Posterior vena cava (tissue), 2 donors: ENCODE data around the gene AKT3. TPM values are rescaled to one million over a fixed set of nuclear protein-coding genes. Genes with fewer than 3 reads are reported as not detected.
"Not testable (repeated sequence)": the region's sequence is repeated elsewhere in the genome, so short reads cannot be mapped to it uniquely, and the experiment has no call there.

Experiments
- DNase-seq: peaks from one replicate; pipeline ENCODE4 v3.0.0-alpha.2; 2020; ENCODE audit warnings: low spot score
- intact Hi-C, 2 donors: fragments of 100-400 bp; cut with DNase I; formaldehyde crosslinking; loops; one replicate each; pipeline versions ENCODE4 v1.14.1 to v1.14.2; 2022 to 2023
- total RNA-seq, 2 donors: library from RNA; stranded (reverse); fragmentation: NEBNext Ultra II Directional; extraction: Animal tissue kit (Norgen Biotek cat#: 25700); gene quantifications; one replicate each; pipeline ENCODE4 v1.2.1, GENCODE V29; 2021
- donor health status: DM: yes; HTN: yes; CAD: no.
- donor health status: DM: yes; HTN: yes; CAD: no.

AKT3 gene
- total RNA-seq, 2 donors from 2014 or later: 119 to 169 TPM

- DNase-seq: no peak
- intact Hi-C loops: loop anchor here in 1 of 2 donors (5.0 kb wide), 1 partner anchor 184 kb away; no protein-coding TSS in a partner anchor
Measured at GRCh38 chr1:243718022-243718421, 132.0 kb downstream of the AKT3 start.

GRCh38 chr1:243716906-243717305 is 133.1 kb downstream of the AKT3 start:
- intact Hi-C loops: loop anchor here in 1 of 2 donors (5.0 kb wide), 1 partner anchor 185 kb away; no protein-coding TSS in a partner anchor

GRCh38 chr1:243715285-243715684 is 134.8 kb downstream of the AKT3 start:
- no peak for DNase-seq

More at GRCh38 chr1:243716906-243717305, 133.1 kb downstream of the AKT3 start:
- no peak for DNase-seq

GRCh38 chr1:243713470-243714186 is 136.4 kb downstream of the AKT3 start:
- no peak for DNase-seq
- intact Hi-C loops: no loop called here

More at GRCh38 chr1:243715285-243715684, 134.8 kb downstream of the AKT3 start:
- intact Hi-C loops: loop anchor here in 1 of 2 donors (5.0 kb wide), 1 partner anchor 187 kb away; no protein-coding TSS in a partner anchor

GRCh38 chr1:243712941-243713340 is 137.1 kb downstream of the AKT3 start:
- intact Hi-C loops: no loop called here
- DNase-seq: no peak

- intact Hi-C loops: no loop called here
- no peak for DNase-seq
Measured at GRCh38 chr1:243712242-243712641, 137.8 kb downstream of the AKT3 start.

GRCh38 chr1:243710467-243710866 is 139.6 kb downstream of the AKT3 start:
- no peak for DNase-seq
- intact Hi-C loops: no loop called here

GRCh38 chr1:243708210-243708609 is 141.8 kb downstream of the AKT3 start:
- no peak for DNase-seq
- intact Hi-C loops: no loop called here

GRCh38 chr1:243706563-243706962 is 143.5 kb downstream of the AKT3 start:
- no peak for DNase-seq
- intact Hi-C loops: no loop called here

GRCh38 chr1:243705585-243705984 is 144.5 kb downstream of the AKT3 start:
- DNase-seq: no peak
- intact Hi-C loops: no loop called here

GRCh38 chr1:243701872-243702271 is 148.2 kb downstream of the AKT3 start:
- DNase-seq: no peak
- intact Hi-C loops: no loop called here

- intact Hi-C loops: no loop called here
- DNase-seq: no peak
Measured at GRCh38 chr1:243693800-243694199, 156.2 kb downstream of the AKT3 start.

- intact Hi-C loops: no loop called here
- no peak for DNase-seq
Measured at GRCh38 chr1:243686159-243686558, 163.9 kb downstream of the AKT3 start.

GRCh38 chr1:243680860-243681259 is 169.2 kb downstream of the AKT3 start:
- intact Hi-C loops: no loop called here
- DNase-seq: no peak

- DNase-seq: no peak
- intact Hi-C loops: no loop called here
Measured at GRCh38 chr1:243672539-243673074, 177.4 kb downstream of the AKT3 start.

- DNase-seq: no peak
- intact Hi-C loops: no loop called here
Measured at GRCh38 chr1:243667591-243667990, 182.5 kb downstream of the AKT3 start.

- intact Hi-C loops: no loop called here
Measured at GRCh38 chr1:243667133-243667532, 182.9 kb downstream of the AKT3 start.

GRCh38 chr1:243663651-243664050 is 186.4 kb downstream of the AKT3 start:
- intact Hi-C loops: no loop called here
- no peak for DNase-seq

More at GRCh38 chr1:243667133-243667532, 182.9 kb downstream of the AKT3 start:
- DNase-seq: no peak

- intact Hi-C loops, DNase-seq: not testable (repeated sequence)
Measured at GRCh38 chr1:243662169-243662568, 187.9 kb downstream of the AKT3 start.

GRCh38 chr1:243658594-243659105 is 191.4 kb downstream of the AKT3 start:
- intact Hi-C loops: no loop called here
- DNase-seq: no peak

GRCh38 chr1:243657793-243658192 is 192.2 kb downstream of the AKT3 start:
- intact Hi-C loops: no loop called here

More at GRCh38 chr1:243657793-243658192, 192.2 kb downstream of the AKT3 start:
- DNase-seq: no peak
